ENCODE results near the gene ASB3.
"Not testable (repeated sequence)": the region's sequence is repeated elsewhere in the genome, so short reads cannot be mapped to it uniquely, and the experiment has no call there.

ASB3 gene

DNA sequence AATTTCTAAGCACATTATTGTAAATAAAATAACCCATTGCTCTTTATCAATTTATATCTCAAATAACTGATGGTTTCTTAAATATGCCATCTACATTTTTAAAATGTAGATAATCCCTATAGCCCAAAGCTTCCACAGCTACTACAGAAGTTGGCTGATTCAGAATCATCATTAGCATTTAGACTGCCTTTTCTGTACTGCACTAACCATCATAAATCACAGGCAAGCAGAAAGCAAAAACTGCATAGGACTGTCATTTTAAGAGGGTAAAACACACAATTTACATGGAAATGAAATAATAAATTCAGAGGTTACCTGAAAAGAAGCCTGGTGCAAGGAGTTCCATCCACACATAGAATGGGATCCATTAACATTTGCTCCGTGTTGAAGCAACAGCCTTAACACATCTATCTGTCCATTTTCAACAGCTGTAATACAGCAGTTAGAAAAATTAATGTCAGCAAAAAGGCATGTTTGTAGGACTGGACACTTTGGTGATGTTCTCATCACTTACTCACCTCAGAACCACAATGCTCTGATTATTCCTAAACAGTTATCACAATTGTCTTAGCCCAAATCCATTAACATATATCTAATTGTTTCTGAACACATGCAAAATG, 57.5 kb downstream of the ASB3 start:
- no peaks in the 10 kb centered on the region for H3K36me3 ChIP-seq (ENCODE audit: control insufficient read depth, insufficient read depth, low read length)
- H2AFZ ChIP-seq = no peak overlapping the region
- TF ChIP-seq, protein P1, sequence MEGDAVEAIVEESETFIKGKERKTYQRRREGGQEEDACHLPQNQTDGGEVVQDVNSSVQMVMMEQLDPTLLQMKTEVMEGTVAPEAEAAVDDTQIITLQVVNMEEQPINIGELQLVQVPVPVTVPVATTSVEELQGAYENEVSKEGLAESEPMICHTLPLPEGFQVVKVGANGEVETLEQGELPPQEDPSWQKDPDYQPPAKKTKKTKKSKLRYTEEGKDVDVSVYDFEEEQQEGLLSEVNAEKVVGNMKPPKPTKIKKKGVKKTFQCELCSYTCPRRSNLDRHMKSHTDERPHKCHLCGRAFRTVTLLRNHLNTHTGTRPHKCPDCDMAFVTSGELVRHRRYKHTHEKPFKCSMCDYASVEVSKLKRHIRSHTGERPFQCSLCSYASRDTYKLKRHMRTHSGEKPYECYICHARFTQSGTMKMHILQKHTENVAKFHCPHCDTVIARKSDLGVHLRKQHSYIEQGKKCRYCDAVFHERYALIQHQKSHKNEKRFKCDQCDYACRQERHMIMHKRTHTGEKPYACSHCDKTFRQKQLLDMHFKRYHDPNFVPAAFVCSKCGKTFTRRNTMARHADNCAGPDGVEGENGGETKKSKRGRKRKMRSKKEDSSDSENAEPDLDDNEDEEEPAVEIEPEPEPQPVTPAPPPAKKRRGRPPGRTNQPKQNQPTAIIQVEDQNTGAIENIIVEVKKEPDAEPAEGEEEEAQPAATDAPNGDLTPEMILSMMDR (IDR thresholded peaks at IDR 0.05) = no peak
- no peak overlapping the region for H3K27ac ChIP-seq
- no peak overlapping the region for H3K9ac ChIP-seq
- H3K9me3 ChIP-seq (ENCODE audit: control insufficient read depth, low read length) = no peaks in the 10 kb centered on the region
- H3K4me2 ChIP-seq (ENCODE audit: low read length) = no peak overlapping the region
- H3K4me1 ChIP-seq = no peaks in the 10 kb centered on the region
- no peaks in the 10 kb centered on the region for H3K27me3 ChIP-seq (ENCODE audit: control insufficient read depth, insufficient read depth, low read length)
- no peak overlapping the region for H3K4me3 ChIP-seq (ENCODE audit: low read depth, low read length)
- peaks cover 16% of the 10 kb centered on the region for H3K79me2 ChIP-seq

DNA sequence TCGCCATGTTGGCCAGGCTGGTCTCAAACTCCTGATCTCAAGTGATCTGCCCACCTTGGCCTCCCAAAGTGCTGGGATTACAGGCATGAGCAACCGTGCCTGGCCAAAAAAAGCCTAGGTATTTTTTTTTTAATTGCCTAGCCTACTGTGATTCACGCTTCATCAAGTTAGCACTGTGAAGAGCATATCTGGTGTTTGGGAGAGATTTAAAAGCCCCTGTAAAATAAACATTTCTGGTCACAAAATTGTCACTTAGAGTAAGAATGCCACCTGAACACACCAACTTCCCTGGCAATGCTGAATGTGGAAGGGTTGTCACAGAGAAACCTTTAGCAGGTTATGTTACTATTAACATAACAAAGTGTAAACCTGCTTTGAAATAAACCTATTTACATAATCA, 58.8 kb downstream of the ASB3 start:
- H3K4me2 ChIP-seq (ENCODE audit: low read length) = no peak overlapping the region
- H2AFZ ChIP-seq = no peak overlapping the region
- TF ChIP-seq, protein P1 (IDR thresholded peaks at IDR 0.05) = no peak
- no peaks in the 10 kb centered on the region for H3K27me3 ChIP-seq (ENCODE audit: control insufficient read depth, insufficient read depth, low read length)
- H3K9ac ChIP-seq = no peak overlapping the region
- H3K79me2 ChIP-seq = peaks cover 12% of the 10 kb centered on the region
- H3K9me3 ChIP-seq (ENCODE audit: control insufficient read depth, low read length) = no peaks in the 10 kb centered on the region
- H3K4me1 ChIP-seq = no peaks in the 10 kb centered on the region
- H3K27ac ChIP-seq = no peak overlapping the region
- no peak overlapping the region for H3K4me3 ChIP-seq (ENCODE audit: low read depth, low read length)
- H3K36me3 ChIP-seq (ENCODE audit: control insufficient read depth, insufficient read depth, low read length) = no peaks in the 10 kb centered on the region

DNA sequence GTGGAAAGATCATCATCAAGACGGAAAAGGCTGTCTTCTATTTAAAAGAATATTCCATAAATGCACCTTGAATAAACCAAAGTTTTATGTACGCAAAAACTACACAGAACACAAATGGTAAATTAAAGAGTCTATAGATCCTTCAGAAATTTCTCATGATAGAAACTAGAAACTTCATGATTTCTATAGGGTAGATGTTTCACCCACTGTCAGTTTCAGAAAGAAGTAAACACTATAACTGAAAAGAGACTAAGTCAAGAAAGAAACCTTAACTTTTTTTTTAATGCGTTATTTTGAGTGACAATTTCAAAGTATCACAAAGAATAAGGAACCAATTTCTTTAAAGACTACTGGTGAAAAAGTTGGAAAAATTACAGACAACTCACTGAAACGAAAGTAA, 61.1 kb downstream of the ASB3 start:
- H3K27me3 ChIP-seq (ENCODE audit: control insufficient read depth, insufficient read depth, low read length) = no peaks in the 10 kb centered on the region
- H3K4me1 ChIP-seq = no peaks in the 10 kb centered on the region
- peaks cover 13% of the 10 kb centered on the region for H3K79me2 ChIP-seq
- no peak overlapping the region for H3K9ac ChIP-seq
- no peak overlapping the region for H2AFZ ChIP-seq
- TF ChIP-seq, protein P1 (IDR thresholded peaks at IDR 0.05) = no peak
- H3K36me3 ChIP-seq (ENCODE audit: control insufficient read depth, insufficient read depth, low read length) = no peaks in the 10 kb centered on the region
- no peak overlapping the region for H3K4me3 ChIP-seq (ENCODE audit: low read depth, low read length)
- no peak overlapping the region for H3K4me2 ChIP-seq (ENCODE audit: low read length)
- H3K27ac ChIP-seq = no peak overlapping the region
- no peaks in the 10 kb centered on the region for H3K9me3 ChIP-seq (ENCODE audit: control insufficient read depth, low read length)

DNA sequence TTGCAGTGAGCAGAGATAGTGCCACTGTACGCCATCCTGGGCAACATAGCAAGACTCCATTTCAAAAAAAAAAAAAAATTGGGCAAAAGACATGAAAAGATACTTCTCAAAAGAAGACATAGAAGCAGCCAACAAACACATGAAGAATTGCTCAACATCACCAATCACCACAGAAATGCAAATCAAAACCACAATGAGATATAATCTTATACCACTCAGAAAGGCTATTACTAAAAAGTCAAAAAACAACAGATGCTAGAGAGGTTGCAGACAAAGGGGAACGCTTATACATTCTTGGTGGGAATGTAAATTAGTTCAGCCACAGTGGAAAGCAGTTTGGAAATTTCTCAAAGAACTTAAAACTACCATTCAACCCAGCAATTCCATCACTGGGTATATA, 62.2 kb downstream of the ASB3 start:
- Histone ChIP-seq H3K9ac (no peak overlapping the region), H3K9me3 (ENCODE audit: control insufficient read depth, low read length) (no peaks in the 10 kb centered on the region), H3K36me3 (ENCODE audit: control insufficient read depth, insufficient read depth, low read length) (no peaks in the 10 kb centered on the region), H3K4me3 (ENCODE audit: low read depth, low read length) (no peak overlapping the region), H3K4me2 (ENCODE audit: low read length) (no peak overlapping the region), H3K27ac (no peak overlapping the region), H3K4me1 (no peaks in the 10 kb centered on the region), H2AFZ (no peak overlapping the region), H3K79me2 (peaks cover 18% of the 10 kb centered on the region), H3K27me3 (ENCODE audit: control insufficient read depth, insufficient read depth, low read length) (no peaks in the 10 kb centered on the region)
- TF ChIP-seq, protein P1 (IDR thresholded peaks at IDR 0.05) = no peak

DNA sequence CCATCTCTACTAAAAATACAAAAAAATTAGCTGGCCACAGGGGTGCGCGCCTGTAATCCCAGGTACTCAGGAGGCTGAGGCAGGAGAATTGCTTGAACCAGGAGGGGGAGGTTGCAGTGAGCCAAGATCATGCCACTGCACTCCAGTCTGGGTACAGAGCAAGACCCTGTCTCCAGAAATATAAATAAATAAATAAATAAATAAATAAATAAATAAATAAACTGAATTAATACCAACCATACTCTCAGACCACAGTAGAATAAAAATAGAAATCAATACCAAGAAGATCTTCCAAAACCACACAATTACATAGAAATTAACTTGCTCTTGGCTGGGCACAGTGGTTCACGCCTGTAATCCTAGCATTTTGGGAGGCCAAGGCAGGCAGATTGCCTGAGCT, 65.8 kb downstream of the ASB3 start:
- H2AFZ ChIP-seq; H3K36me3 ChIP-seq (ENCODE audit: control insufficient read depth, insufficient read depth, low read length): not testable (repeated sequence)

More for the DNA sequence above, 65.8 kb downstream of the ASB3 start:
- H3K4me3 ChIP-seq (ENCODE audit: low read depth, low read length); H3K27ac ChIP-seq; H3K27me3 ChIP-seq (ENCODE audit: control insufficient read depth, insufficient read depth, low read length); H3K4me1 ChIP-seq; H3K9ac ChIP-seq; H3K9me3 ChIP-seq (ENCODE audit: control insufficient read depth, low read length); H3K4me2 ChIP-seq (ENCODE audit: low read length): not testable (repeated sequence)
- peaks cover 22% of the 10 kb centered on the region for H3K79me2 ChIP-seq

Data from parathyroid adenoma (tissue), 2 donors.